ENCODE measurements around the gene ASTN2.

DNA sequence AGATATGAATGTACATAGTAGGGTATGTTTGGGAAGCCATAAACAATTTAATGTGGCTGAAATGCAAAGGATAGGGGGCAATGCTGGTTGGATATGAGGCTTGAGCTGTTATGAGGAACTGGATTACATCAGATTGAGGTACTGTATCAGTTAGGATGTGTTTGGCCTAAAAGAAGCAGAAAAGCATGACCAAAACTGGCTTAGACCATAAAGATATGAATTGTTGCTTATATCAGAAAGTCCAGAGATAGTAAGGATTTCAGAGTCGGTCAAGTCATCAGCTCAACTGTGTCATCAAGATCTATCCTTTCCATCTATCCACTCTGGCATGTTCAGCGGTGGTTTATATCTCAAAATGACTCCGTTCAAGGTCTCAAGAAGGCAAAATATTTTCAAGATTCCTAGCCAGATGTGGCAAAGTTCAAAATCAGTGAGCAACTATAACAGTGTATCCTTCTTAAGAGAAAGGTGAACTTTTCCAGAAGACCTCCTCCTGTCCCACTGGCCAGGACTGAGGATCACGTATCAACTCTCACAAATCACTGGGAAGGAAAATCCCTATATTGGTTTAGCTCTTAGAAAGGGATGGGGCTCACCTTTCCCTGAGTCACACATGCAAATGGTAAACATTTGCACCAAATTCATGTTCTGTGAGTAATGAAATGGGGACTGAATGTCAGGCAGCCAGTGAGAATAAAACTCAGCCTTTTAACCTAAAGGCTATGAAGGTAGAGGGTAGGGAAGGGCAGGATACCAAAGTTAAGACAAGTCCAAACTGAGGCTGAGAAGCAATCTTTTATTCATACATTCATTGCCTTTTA lies 469.9 kb downstream of the ASTN2 start:
- TF ChIP-seq, protein P1, sequence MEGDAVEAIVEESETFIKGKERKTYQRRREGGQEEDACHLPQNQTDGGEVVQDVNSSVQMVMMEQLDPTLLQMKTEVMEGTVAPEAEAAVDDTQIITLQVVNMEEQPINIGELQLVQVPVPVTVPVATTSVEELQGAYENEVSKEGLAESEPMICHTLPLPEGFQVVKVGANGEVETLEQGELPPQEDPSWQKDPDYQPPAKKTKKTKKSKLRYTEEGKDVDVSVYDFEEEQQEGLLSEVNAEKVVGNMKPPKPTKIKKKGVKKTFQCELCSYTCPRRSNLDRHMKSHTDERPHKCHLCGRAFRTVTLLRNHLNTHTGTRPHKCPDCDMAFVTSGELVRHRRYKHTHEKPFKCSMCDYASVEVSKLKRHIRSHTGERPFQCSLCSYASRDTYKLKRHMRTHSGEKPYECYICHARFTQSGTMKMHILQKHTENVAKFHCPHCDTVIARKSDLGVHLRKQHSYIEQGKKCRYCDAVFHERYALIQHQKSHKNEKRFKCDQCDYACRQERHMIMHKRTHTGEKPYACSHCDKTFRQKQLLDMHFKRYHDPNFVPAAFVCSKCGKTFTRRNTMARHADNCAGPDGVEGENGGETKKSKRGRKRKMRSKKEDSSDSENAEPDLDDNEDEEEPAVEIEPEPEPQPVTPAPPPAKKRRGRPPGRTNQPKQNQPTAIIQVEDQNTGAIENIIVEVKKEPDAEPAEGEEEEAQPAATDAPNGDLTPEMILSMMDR (IDR thresholded peaks at IDR 0.05; ENCODE audit: borderline replicate concordance, extremely low read depth, low read length, poor library complexity, severe bottlenecking): no peak
- no peak for TF ChIP-seq EZH2 (IDR thresholded peaks at IDR 0.05; ENCODE audit: borderline replicate concordance, low read depth, low read length, severe bottlenecking)

Measured in DND-41 (cell line).